ENCODE data around the gene PLCH1.

GRCh38 chr3:155641956-155642355 is 102.9 kb downstream of the PLCH1 start:
- TF ChIP-seq POLR2A (IDR thresholded peaks at IDR 0.05), result no peak
- no peak for TF ChIP-seq CTCF (IDR thresholded peaks at IDR 0.05)

All from adrenal gland (tissue), 5 donors.